HepG2 (cell line): Measurements from ENCODE around the gene FAM222B. TPM values are rescaled to one million over a fixed set of nuclear protein-coding genes. Genes with fewer than 3 reads are reported as not detected.

ENCODE experiments used
- CREM ChIP-seq, 2 experiments: sonication (generic) in 1 of 2; formaldehyde crosslinking in 1 of 2; IDR thresholded peaks; 2 replicates each; pipeline versions ENCODE4 v1.4.0 to v1.6.1; 2016 to 2020; ENCODE audit warnings: antibody characterized with exemption in 1 of 2, mild to moderate bottlenecking in 1 of 2, missing genetic modification reagents in 1 of 2
- GABPA ChIP-seq, 2 experiments: IDR thresholded peaks; 2 replicates each; pipeline ENCODE4 v1.6.1; 2011 to 2016; ENCODE audit warnings: low read depth in 2 of 2, low read length in 1 of 2, missing biosample characterization in 1 of 2, missing genetic modification characterization in 1 of 2
- HOXA3 ChIP-seq: sonication (generic); formaldehyde crosslinking; IDR thresholded peaks from 2 replicates; pipeline ENCODE4 v1.5.0; 2020; ENCODE audit warnings: missing genetic modification reagents
- MBNL3 ChIP-seq: fragments of 250-450 bp; sonication (Bioruptor Pico); conservative IDR thresholded peaks from 2 replicates; pipeline ENCODE4 v1.8.0; 2022; ENCODE audit warnings: mild to moderate bottlenecking, inconsistent platforms
- RBAK ChIP-seq: sonication (generic); formaldehyde crosslinking; IDR thresholded peaks from 2 replicates; pipeline ENCODE4 v1.5.1; 2020; ENCODE audit warnings: mild to moderate bottlenecking, missing genetic modification reagents
- RORA ChIP-seq: sonication (generic); formaldehyde crosslinking; IDR thresholded peaks from 2 replicates; pipeline ENCODE4 v1.5.0; 2020; ENCODE audit warnings: mild to moderate bottlenecking, missing genetic modification reagents, moderate library complexity
- YEATS2 ChIP-seq: sonication (generic); formaldehyde crosslinking; IDR thresholded peaks from 2 replicates; pipeline ENCODE4 v1.4.0; 2020; ENCODE audit warnings: missing genetic modification reagents, borderline replicate concordance
- ZBTB46 ChIP-seq: sonication (generic); formaldehyde crosslinking; IDR thresholded peaks from 2 replicates; pipeline ENCODE4 v1.4.0; 2020; ENCODE audit warnings: mild to moderate bottlenecking, missing genetic modification reagents, borderline replicate concordance
- ZNF260 ChIP-seq: sonication (generic); formaldehyde crosslinking; IDR thresholded peaks from 2 replicates; pipeline ENCODE4 v1.4.0; 2020; ENCODE audit warnings: missing genetic modification reagents, low read depth, mild to moderate bottlenecking, borderline replicate concordance
- ZNF274 ChIP-seq: sonication (generic); formaldehyde crosslinking; IDR thresholded peaks from 2 replicates; pipeline ENCODE4 v1.5.1; 2020; ENCODE audit warnings: mild to moderate bottlenecking, missing genetic modification reagents
- ZNF407 ChIP-seq: sonication (generic); formaldehyde crosslinking; IDR thresholded peaks from one replicate; pipeline ENCODE4 v1.5.1; 2020; ENCODE audit warnings: mild to moderate bottlenecking, missing genetic modification reagents; ENCODE audit errors: not compliant biosample characterization
- ZNF556 ChIP-seq: sonication (generic); formaldehyde crosslinking; IDR thresholded peaks from 2 replicates; pipeline ENCODE4 v1.4.0; 2020; ENCODE audit warnings: mild to moderate bottlenecking, missing genetic modification reagents, borderline replicate concordance
- ZNF577 ChIP-seq: sonication (generic); formaldehyde crosslinking; IDR thresholded peaks from 2 replicates; pipeline ENCODE4 v1.4.0; 2020; ENCODE audit warnings: mild to moderate bottlenecking, low read depth, missing genetic modification reagents, borderline replicate concordance
- ZNF672 ChIP-seq: sonication (generic); formaldehyde crosslinking; IDR thresholded peaks from 2 replicates; pipeline ENCODE4 v1.8.1; 2022; ENCODE audit warnings: missing genetic modification reagents
- polyA plus RNA-seq, 8 experiments: library from polyadenylated mRNA; depleted of rRNA in 3 of 8; stranded (reverse) in 7 of 8; unstranded in 1 of 8; fragments of >200 nt; fragmentation: Illumina TruSeq in 4 of 8; extraction: Trizol in 4 of 8; gene quantifications; 2 replicates each; pipeline versions ENCODE4 v1.2.1 to v1.2.3, GENCODE V29; 2011 to 2016; ENCODE audit warnings: low read depth in 4 of 8, missing spikeins in 1 of 8, mixed read lengths in 1 of 8; ENCODE audit not compliant: insufficient read depth in 1 of 8
- total RNA-seq, 5 experiments: library from RNA; depleted of rRNA; stranded (reverse); fragments of >200 nt; fragmentation: Illumina TruSeq; extraction: Trizol; gene quantifications; 2 replicates each; pipeline ENCODE4 v1.2.3, GENCODE V29; 2016; ENCODE audit warnings: low read depth in 1 of 5
- TF ChIP-seq, protein P1 (sequence below): sonication (generic); formaldehyde crosslinking; IDR thresholded peaks from 2 replicates; pipeline ENCODE4 v1.4.0; 2020; ENCODE audit warnings: missing genetic modification reagents

The FAM222B gene
- total and polyA plus RNA-seq, 2 of the 13 experiments (the other 11 are each of a cell fraction or from before 2014, with no cell fraction given), result 3.5 to 7.3 TPM

DNA sequence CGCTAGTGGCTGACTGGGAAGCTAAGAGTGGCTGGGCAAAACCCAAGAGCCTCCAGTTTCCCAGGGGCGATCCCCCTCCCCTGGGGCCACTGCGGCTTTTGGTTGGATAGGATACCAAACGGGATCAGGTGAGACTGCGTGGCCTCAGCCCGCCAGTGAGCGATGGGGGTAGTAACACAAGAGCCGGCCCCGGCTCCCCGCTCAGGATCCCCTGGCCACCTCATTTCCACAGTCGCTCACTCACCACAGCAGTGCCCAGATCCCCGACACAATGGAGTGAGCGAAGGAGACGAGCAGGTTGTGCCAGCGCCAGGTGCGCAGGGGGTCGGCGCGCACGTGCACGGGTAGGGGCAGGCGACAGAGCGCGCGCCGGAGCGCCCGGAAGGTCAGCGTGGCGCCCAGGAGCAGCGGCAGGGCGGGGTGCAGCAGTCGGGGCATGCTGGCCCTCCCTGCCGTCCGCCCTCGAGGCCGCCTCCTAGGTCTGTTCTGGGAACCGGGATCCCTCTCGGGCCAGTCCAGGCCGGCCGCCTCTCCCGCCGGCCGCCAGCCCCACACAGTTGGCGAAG lies 116.8 kb downstream of the FAM222B start (continued):
- TF ChIP-seq ZNF407 (CRISPR knock-in tag) (peak; percentile 56), MBNL3 (CRISPR knock-in tag) (no peak), ZNF672 (0 out of 2 replicates have a peak, but pooled peaks have one; percentile 68), GABPA (IDR thresholded peaks at IDR 0.05; ENCODE audit: low read depth, low read length) (no peak), GABPA (CRISPR knock-in tag; IDR thresholded peaks at IDR 0.05; ENCODE audit: low read depth) (no peak), ZNF577 (CRISPR knock-in tag) (no peak), ZNF260 (CRISPR knock-in tag) (no peak), HOXA3 (CRISPR knock-in tag) (peak; percentile 27; the same call in 1 of the 2 replicates), RORA (CRISPR knock-in tag) (no peak), ZNF556 (CRISPR knock-in tag) (0 out of 2 replicates have a peak, but pooled peaks have one; percentile 30), CREM (IDR thresholded peaks at IDR 0.05) (peak; percentile 30; the same call in 1 of the 2 replicates), CREM (CRISPR knock-in tag; IDR thresholded peaks at IDR 0.05) (no peak), RBAK (no peak), YEATS2 (no peak), ZBTB46 (CRISPR knock-in tag) (no peak), ZNF274 (CRISPR knock-in tag) (peak; percentile 84)
- TF ChIP-seq, protein P1, sequence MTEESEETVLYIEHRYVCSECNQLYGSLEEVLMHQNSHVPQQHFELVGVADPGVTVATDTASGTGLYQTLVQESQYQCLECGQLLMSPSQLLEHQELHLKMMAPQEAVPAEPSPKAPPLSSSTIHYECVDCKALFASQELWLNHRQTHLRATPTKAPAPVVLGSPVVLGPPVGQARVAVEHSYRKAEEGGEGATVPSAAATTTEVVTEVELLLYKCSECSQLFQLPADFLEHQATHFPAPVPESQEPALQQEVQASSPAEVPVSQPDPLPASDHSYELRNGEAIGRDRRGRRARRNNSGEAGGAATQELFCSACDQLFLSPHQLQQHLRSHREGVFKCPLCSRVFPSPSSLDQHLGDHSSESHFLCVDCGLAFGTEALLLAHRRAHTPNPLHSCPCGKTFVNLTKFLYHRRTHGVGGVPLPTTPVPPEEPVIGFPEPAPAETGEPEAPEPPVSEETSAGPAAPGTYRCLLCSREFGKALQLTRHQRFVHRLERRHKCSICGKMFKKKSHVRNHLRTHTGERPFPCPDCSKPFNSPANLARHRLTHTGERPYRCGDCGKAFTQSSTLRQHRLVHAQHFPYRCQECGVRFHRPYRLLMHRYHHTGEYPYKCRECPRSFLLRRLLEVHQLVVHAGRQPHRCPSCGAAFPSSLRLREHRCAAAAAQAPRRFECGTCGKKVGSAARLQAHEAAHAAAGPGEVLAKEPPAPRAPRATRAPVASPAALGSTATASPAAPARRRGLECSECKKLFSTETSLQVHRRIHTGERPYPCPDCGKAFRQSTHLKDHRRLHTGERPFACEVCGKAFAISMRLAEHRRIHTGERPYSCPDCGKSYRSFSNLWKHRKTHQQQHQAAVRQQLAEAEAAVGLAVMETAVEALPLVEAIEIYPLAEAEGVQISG, result peak; percentile 50; the same call in 1 of the 2 replicates
